MM.1S (cell line): ENCODE data around the gene COL27A1.

Experiments
- DNase-seq: peaks from one replicate; pipeline ENCODE4 v3.0.0-alpha.2; 2015
- H2AFZ ChIP-seq: fragments of 300-600 bp; sonication (generic); 2 replicates; pipeline ENCODE4 v1.6.0; 2016; ENCODE audit warnings: antibody characterized with exemption, low read length
- H3F3A ChIP-seq: fragments of 300-600 bp; sonication (generic); 2 replicates; pipeline ENCODE4 v1.6.1; 2016; ENCODE audit warnings: mild to moderate bottlenecking, antibody characterized with exemption, low read length, moderate library complexity, mixed read lengths; ENCODE audit not compliant: insufficient read depth
- H3K27ac ChIP-seq: fragments of 300-600 bp; sonication (generic); 2 replicates; pipeline ENCODE4 v1.5.1; 2016; ENCODE audit warnings: mild to moderate bottlenecking, low read length
- H3K27me3 ChIP-seq: fragments of 300-600 bp; sonication (generic); replicated peaks from 2 replicates; pipeline ENCODE4 v1.6.0; 2016; ENCODE audit warnings: low read length; ENCODE audit not compliant: insufficient read depth
- H3K36me3 ChIP-seq: fragments of 300-600 bp; sonication (generic); replicated peaks from 2 replicates; pipeline ENCODE4 v1.6.1; 2016; ENCODE audit warnings: mild to moderate bottlenecking, low read length, mixed read lengths; ENCODE audit not compliant: insufficient read depth
- H3K4me1 ChIP-seq: fragments of 300-600 bp; sonication (generic); 2 replicates; pipeline ENCODE4 v1.6.1; 2016; ENCODE audit warnings: low read length, mixed read lengths
- H3K4me2 ChIP-seq: fragments of 300-600 bp; sonication (generic); 2 replicates; pipeline ENCODE4 v1.6.0; 2016; ENCODE audit warnings: low read depth, low read length
- H3K4me3 ChIP-seq: fragments of 300-600 bp; sonication (generic); 2 replicates; pipeline ENCODE4 v1.5.1; 2016; ENCODE audit warnings: low read length, mixed read lengths
- H3K79me2 ChIP-seq: fragments of 300-600 bp; sonication (generic); 2 replicates; pipeline ENCODE4 v1.6.1; 2016; ENCODE audit warnings: mixed run types, low read length, mixed read lengths
- H3K9ac ChIP-seq: fragments of 300-600 bp; sonication (generic); 2 replicates; pipeline ENCODE4 v1.6.1; 2016; ENCODE audit warnings: low read length, mixed read lengths
- H3K9me2 ChIP-seq: fragments of 300-600 bp; sonication (generic); replicated peaks from 2 replicates; pipeline ENCODE4 v1.6.1; 2016; ENCODE audit warnings: mild to moderate bottlenecking, low read length, mixed read lengths; ENCODE audit not compliant: insufficient read depth
- H3K9me3 ChIP-seq: fragments of 300-600 bp; sonication (generic); replicated peaks from 2 replicates; pipeline ENCODE4 v1.6.1; 2016; ENCODE audit warnings: mild to moderate bottlenecking, low read length, mixed read lengths; ENCODE audit not compliant: insufficient read depth
- H4K20me1 ChIP-seq: fragments of 300-600 bp; sonication (generic); 2 replicates; pipeline ENCODE4 v1.6.1; 2016; ENCODE audit warnings: mild to moderate bottlenecking, low read length, moderate library complexity, mixed read lengths; ENCODE audit not compliant: insufficient read depth
- EZH2 ChIP-seq: fragments of 300-600 bp; sonication (generic); optimal IDR thresholded peaks from 2 replicates; pipeline ENCODE3; 2017; ENCODE audit warnings: low read depth, mild to moderate bottlenecking, antibody characterized with exemption, low read length, mixed read lengths
- EZH2phosphoT487 ChIP-seq: fragments of 300-600 bp; sonication (generic); IDR thresholded peaks from 2 replicates; pipeline ENCODE4 v1.6.1; 2018; ENCODE audit warnings: antibody characterized with exemption, low read length
- TF ChIP-seq, protein P1 (sequence below): fragments of 300-600 bp; sonication (generic); IDR thresholded peaks from 2 replicates; pipeline ENCODE4 v1.5.1; 2016; ENCODE audit warnings: antibody characterized with exemption, low read length, mixed read lengths

Gene COL27A1

GRCh38 chr9:114132550-114132918, 22.8 kb upstream of the COL27A1 start:
- H3K4me2 ChIP-seq, result no peak overlapping the region
- H3K4me3 ChIP-seq, result no peak overlapping the region
- no peak for TF ChIP-seq EZH2phosphoT487
- no peak for TF ChIP-seq EZH2
- TF ChIP-seq, protein P1, sequence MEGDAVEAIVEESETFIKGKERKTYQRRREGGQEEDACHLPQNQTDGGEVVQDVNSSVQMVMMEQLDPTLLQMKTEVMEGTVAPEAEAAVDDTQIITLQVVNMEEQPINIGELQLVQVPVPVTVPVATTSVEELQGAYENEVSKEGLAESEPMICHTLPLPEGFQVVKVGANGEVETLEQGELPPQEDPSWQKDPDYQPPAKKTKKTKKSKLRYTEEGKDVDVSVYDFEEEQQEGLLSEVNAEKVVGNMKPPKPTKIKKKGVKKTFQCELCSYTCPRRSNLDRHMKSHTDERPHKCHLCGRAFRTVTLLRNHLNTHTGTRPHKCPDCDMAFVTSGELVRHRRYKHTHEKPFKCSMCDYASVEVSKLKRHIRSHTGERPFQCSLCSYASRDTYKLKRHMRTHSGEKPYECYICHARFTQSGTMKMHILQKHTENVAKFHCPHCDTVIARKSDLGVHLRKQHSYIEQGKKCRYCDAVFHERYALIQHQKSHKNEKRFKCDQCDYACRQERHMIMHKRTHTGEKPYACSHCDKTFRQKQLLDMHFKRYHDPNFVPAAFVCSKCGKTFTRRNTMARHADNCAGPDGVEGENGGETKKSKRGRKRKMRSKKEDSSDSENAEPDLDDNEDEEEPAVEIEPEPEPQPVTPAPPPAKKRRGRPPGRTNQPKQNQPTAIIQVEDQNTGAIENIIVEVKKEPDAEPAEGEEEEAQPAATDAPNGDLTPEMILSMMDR, result no peak
- H3K9ac ChIP-seq, result no peak overlapping the region
- no peaks in the 10 kb centered on the region for H3K36me3 ChIP-seq
- no peaks in the 10 kb centered on the region for H3K9me3 ChIP-seq
- H3K79me2 ChIP-seq, result no peaks in the 10 kb centered on the region
- no peak for DNase-seq
- H2AFZ ChIP-seq, result no peak overlapping the region
- H3K27ac ChIP-seq, result no peak overlapping the region
- no peaks in the 10 kb centered on the region for H3F3A ChIP-seq
- H3K27me3 ChIP-seq, result peaks cover 3% of the 10 kb centered on the region; the same call in 1 of the 2 replicates
- no peaks in the 10 kb centered on the region for H3K9me2 ChIP-seq
- H3K4me1 ChIP-seq, result no peaks in the 10 kb centered on the region
- no peaks in the 10 kb centered on the region for H4K20me1 ChIP-seq

- Histone ChIP-seq H3K36me3 (no peaks in the 10 kb centered on the region), H3K4me2 (no peak overlapping the region), H3K4me3 (no peak overlapping the region), H3K27me3 (peaks cover 20% of the 10 kb centered on the region), H3K9ac (no peak overlapping the region), H3K9me3 (no peaks in the 10 kb centered on the region), H3F3A (no peaks in the 10 kb centered on the region), H3K27ac (no peak overlapping the region), H2AFZ (no peak overlapping the region), H3K4me1 (no peaks in the 10 kb centered on the region), H4K20me1 (no peaks in the 10 kb centered on the region), H3K9me2 (no peaks in the 10 kb centered on the region), H3K79me2 (no peaks in the 10 kb centered on the region)
- TF ChIP-seq, protein P1, result no peak
- TF ChIP-seq EZH2 (no peak), EZH2phosphoT487 (no peak)
- DNase-seq, result no peak
Measured at GRCh38 chr9:114134827-114135396, 20.4 kb upstream of the COL27A1 start.

- H4K20me1 ChIP-seq, result no peaks in the 10 kb centered on the region
- no peak overlapping the region for H3K27ac ChIP-seq
- H3F3A ChIP-seq, result no peaks in the 10 kb centered on the region
- H3K4me1 ChIP-seq, result no peaks in the 10 kb centered on the region
- no peak overlapping the region for H2AFZ ChIP-seq
- no peak overlapping the region for H3K4me3 ChIP-seq
- TF ChIP-seq EZH2 (no peak), EZH2phosphoT487 (no peak)
- TF ChIP-seq, protein P1, result no peak
- H3K27me3 ChIP-seq, result peaks cover 31% of the 10 kb centered on the region
- no peak for DNase-seq
- no peak overlapping the region for H3K9ac ChIP-seq
- H3K79me2 ChIP-seq, result no peaks in the 10 kb centered on the region
- H3K4me2 ChIP-seq, result no peak overlapping the region
- H3K36me3 ChIP-seq, result no peaks in the 10 kb centered on the region
- H3K9me3 ChIP-seq, result no peaks in the 10 kb centered on the region
- H3K9me2 ChIP-seq, result no peaks in the 10 kb centered on the region
Measured at GRCh38 chr9:114137831-114138230, 17.5 kb upstream of the COL27A1 start.
